ENCODE results near the gene THYN1.

- no peak for TF ChIP-seq CTCF (CRISPR knock-in tag; IDR thresholded peaks at IDR 0.05)
- TF ChIP-seq, protein P1, sequence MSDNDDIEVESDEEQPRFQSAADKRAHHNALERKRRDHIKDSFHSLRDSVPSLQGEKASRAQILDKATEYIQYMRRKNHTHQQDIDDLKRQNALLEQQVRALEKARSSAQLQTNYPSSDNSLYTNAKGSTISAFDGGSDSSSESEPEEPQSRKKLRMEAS (IDR thresholded peaks at IDR 0.05) = no peak
- TF ChIP-seq MAZ (IDR thresholded peaks at IDR 0.05; ENCODE audit: borderline replicate concordance, low read depth, low read length) = no peak
- no peak for TF ChIP-seq MAZ (CRISPR knock-in tag; IDR thresholded peaks at IDR 0.05; ENCODE audit: low read depth)
These were observed 26.3 kb downstream of the THYN1 start for GRCh38 chr11:134226806-134227325.
